HS-5 (cell line): ENCODE data around the gene BCAS1.
A peak's percentile ranks its signal among the peaks of the same experiment; 100 is the strongest.

ENCODE experiments used
- DNase-seq: peaks from one replicate; pipeline ENCODE4 v3.0.0-alpha.2; 2012; ENCODE audit warnings: low read depth

Gene BCAS1

DNA sequence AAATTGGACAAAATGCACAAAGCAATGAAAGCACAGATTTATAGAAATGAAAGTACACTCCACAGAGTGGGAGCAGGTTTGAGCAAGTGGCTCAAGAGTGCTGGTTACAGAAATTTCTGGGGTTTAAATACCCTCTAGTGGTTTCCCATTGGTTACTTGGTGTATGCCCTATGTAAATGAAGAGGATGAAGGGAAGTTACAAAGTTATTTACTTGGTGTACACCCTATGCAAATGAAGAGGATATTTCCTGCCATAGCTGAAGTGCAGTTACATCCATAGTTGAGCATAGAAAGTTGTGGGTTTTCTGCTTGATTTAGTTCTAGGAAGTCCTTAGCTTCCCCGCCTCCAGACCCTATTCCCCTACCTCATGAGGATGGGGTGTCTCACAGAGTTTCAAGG, 22.7 kb downstream of the BCAS1 start:
- DNase-seq, result no peak

DNA sequence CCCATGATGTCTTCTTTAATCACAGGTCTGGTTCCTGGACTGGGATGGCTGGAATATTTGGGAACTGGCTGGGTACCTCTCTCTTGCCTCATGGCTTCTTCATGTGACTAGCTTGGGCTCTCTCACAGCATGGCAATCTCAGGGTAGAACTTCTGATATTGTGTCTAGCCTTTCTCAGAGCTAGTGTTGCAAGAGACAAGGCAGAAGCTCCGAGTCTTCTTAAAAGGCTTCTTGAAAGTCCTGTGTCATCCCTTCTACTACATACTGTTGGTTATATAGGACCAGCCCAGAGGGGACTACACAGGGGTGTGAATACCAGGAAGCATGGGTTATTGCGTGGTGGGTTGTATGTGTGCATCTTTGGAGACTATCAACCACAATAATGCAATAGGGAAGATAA, 23.3 kb downstream of the BCAS1 start:
- DNase-seq, result no peak

DNA sequence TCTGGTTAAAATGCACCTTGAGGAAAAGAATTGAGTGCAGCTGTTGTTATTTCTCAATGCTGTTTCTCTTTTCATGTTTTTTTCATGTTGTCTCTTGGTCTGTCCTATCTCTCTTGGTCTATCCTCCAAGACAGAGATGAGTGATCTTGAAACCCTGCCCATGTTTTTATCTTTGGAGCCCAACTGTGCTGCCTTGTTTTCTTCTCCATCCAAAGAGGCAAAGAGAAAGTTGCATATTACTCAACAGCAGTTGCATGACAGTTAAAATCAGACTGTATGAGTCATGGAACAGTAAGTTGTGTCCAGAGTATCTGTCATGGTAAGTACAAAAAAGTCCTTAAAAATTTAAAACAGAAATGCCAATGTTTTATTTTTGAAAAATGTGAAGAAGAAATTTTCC, 26.2 kb downstream of the BCAS1 start:
- peak; percentile 99 for DNase-seq

DNA sequence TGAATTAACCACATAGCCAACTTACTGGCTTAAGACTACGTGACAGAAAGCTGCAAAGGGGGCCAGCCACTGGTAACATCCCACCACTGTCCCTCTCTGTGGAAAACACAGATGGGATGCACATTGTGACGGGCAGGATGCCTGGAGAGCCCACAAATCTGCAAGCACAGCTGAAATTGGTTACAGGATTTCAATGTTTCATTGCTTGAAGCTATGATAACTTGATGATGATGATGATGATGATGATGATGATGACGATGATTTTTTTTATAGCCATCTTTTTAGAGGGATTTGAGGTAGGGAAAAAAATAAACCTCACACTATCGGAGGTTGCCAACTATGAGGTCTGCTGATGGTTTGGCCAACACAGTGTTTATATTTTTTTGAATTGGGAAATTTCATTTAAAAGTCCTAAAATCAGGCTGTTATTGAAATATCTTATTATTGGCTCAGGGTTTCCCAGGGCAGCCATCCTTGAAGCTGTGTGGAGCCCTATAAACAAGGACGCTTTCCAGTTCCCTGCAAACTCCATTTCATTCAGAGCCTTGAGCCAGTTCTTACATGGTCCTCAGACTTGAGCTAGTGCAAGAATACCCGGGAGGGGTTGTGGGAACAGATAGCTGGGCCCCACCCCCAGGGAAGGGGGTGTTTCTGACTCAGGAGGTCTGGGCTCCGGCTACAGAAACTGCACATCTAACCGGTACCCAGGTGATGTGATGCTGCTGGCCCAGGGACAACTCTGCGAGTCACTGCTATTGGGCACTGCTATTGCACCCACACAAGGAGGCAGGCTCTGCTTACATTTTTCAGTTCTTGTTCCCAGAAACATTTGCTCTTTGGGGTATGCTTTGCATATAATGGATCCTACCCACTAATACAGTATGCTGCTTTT, 27.1 kb downstream of the BCAS1 start:
- DNase-seq, result no peak

DNA sequence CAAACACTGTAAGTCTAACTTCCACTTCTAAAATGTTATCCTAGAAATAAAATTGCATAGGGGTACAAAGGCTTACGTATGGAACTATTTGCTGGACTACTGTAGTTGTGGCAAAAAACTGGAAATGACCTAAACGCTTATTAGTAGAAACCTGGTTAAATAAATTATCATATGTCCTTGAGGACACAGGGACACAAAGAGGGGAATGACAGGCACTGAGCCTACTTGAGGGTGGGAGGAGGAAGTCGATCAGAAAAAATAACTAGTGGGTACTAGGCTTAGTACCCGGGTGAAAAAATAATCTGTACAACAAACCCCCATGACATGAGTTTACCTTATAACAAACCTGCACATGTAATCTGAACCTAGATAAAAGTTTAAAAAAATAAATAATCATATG, 28.4 kb downstream of the BCAS1 start:
- no peak for DNase-seq

DNA sequence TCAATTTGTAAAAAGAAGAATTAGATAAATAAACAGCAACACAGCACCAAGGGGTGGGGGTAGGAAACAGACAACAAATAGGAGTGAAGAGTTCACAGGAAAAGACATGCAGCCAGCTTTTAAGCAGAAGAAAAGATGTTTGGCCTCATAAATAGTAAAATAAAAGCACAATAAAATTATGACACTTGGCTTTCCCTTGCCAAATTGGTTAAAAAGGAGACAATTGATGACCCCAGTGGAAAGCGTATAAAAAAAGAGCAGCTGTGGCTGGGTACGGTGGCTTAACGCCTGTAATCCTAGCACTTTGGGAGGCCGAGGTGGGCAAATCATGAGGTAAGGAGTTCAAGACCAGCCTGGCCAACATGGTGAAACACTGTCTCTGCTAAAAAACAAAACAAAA, 29.1 kb downstream of the BCAS1 start:
- no peak for DNase-seq

DNA sequence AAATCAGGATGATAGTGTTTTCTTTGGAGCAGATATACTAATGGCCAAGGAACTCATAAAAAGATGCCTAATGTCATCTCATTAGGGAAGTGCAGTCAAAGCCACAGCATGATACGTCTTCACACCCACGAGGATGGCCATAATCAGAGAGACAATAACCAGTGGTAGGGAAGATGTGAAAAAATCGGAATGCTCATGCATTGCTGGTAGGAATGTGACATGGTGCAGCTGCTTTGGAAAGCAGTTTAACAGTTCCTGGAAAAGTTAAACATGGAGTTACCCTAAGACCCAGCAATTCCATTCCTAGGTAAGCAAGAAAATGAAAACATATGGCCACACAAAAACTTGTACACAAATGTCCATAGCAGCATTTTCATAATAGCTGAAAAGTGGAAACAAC, 29.9 kb downstream of the BCAS1 start:
- no peak for DNase-seq

DNA sequence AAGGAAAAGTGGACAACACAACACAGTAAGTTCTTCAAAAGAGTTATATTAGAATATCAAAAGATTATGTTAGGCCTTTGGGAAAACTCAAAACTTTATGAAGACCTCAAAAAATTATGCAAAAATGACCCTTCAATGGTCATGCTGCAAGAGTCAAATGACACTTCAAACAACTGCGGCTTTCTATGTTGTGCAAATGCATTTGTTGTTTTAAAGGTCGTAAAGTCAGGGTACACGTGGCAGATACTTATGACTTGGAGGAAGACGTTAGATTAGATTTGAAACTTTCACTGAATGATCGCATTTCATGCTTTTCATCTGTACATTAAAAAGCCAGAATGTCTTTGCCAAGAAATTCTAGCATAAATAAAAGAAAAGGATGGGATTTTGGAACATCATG, 31.4 kb downstream of the BCAS1 start:
- DNase-seq, result no peak

DNA sequence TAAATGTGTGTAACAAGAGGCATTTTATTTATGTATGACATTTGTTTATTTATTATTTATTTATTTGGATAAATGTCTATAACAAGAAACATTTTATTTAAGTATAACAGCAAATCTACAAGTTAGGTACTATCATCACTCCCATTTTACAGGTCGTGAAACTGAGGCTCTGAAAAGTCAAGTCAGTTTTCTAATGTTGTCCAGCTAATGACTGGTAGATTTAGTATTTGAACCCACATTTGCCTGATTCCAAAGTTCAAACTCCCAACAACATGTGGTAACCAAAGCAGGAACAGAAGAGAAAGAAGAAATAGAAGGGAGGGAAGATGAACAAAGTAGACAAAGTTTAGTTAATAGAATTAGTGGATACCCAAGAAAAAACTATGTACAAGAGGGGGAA, 32.9 kb downstream of the BCAS1 start:
- DNase-seq, result no peak

DNA sequence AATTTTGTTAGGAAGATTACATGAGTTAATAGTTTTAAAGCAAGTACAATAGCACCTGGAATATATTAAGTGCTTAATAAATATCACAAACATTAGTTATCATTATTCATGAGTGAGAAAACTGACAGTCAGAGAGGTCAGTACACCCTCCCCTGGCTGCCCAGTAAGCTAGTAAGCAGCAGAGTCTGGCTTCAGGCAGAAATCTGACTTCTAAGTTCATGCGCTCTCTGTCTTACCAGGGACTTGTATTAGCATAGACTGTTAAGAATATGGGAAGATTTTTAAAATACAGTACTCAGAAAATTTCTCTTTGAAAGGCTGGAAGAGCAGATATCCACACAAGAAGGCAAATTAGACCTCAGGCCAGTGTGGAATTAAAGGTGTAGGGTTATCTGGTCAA, 40.8 kb downstream of the BCAS1 start:
- no peak for DNase-seq

DNA sequence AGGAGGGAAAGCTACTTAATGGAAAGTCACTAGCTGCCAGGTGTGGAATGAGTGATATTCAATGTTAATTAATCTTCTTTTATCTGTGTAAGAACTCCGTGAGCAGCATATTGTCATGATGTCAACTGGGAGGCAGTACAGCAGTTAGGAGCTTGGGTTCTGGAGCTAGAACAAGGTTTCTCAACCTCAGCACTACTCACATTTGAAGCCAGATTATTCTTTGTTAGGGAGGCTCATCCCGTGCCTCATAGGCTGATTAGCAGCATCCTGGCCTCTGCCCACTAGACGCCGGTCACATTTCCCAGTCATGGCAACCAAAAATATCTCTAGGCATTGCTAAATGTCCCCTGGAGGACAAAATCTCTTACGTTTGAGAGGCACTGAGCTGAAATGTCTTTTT, 41.2 kb downstream of the BCAS1 start:
- DNase-seq, result no peak

DNA sequence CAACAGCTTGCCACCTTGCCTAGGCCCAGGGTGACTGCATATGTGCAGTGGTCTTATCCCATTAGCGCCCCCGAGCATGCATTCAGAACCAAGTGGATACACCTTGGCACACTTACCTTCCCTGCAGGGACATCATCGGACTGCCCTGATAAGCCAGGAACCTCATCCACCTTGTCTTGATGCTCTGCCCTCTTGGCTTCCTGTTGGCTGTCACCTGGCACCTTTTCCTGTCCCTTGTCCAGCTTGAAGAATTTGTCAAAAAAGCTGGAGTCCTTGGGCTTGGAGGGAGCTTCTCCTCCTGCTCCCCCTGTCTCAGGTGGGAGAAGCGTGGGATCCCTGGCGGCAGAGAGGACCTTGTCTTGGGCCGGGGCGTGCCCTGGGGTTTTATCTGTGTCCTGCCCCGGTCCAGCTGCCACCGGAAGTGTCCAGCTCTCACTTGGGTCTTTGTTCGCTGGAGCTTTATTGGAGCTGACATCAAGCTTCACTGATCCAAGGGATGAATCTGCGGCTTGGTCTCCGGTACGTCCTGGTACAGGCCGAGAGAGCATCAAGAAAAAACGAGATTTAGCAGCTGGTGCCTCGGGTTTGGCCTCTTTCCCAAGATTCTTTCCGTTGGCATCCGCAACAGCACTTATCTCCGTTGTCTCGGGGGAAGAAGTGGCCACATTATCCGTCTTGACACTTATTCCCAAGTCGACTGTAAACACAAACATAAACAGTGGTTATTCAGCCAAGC, 42.0 kb downstream of the BCAS1 start:
- no peak for DNase-seq

DNA sequence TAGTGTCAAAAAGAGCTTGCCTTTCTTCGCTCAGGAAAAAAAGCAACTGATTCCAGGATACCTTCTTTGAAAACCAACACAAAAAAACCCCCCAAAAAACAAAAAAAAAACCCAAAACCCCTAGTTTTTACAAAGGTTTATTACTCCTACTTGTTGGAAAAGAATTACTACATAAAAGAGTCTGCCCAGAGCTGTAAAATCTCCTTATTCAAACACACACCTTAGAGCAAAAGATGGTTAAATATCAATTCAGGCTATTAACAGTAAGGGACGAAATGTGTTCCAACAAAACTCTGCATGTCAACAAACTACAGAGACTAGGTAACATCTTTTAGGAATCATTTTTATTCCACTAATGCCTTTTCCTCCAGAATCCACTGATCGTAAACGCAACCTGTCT, 42.7 kb downstream of the BCAS1 start:
- no peak for DNase-seq

DNA sequence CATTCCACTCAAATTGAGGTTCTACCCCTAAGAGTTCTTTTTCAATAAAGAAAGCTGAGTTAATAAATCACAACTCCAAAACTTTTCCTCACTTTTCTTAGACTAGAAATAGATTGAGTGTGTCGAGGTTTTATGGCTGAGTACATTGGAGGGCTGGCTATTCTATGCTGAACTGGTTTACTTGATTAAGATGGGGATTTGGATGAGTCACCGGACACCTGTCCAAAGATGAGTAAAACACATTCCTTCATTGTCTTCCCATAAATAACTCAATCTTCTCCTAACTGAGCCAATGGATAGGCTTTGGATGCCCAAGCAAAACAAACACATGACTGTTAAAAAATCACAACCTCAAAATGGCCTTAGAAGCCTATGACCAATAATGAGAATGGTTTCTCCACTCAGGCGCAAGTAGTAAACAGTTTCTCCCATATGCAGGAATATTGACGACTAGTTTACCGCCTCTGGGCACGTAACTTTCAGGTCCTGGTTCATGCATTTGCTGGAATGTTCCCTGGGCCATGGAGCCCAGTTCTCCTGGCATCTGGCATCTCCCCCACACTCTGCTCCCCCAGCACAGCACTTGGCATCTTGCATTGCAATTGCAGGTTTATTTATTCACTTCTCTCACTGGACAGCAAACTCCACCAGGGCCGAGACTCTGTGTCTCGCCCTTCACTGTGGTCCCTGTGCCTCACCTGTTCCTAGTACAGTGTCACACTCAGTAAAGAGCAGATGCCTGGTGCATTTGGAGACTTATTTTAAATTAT, 43.9 kb downstream of the BCAS1 start:
- no peak for DNase-seq

DNA sequence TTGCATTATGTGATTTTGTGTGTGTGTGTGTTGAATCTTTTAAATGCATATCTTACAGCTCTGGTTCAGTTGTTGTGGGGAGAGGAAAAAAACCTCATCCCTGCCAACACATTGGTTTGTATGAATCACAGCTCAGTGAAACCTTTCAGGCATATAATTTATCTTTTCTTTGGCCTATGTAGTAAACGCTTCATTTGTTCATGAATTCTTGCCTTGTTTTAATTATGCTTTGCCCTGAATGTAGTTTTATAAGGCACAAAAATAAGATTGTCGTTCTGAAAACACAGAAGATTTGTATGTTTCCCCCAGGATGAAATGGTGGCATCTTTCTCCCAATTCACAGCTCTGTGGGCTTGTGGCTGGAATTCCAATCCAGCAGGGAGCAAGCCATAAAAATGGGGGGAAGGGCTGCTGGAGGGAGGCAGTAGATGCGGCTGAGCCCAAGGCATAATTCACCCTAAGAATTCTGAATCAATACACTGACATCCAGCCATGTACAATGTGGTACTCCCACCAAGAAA, 45.1 kb downstream of the BCAS1 start:
- DNase-seq, result no peak

DNA sequence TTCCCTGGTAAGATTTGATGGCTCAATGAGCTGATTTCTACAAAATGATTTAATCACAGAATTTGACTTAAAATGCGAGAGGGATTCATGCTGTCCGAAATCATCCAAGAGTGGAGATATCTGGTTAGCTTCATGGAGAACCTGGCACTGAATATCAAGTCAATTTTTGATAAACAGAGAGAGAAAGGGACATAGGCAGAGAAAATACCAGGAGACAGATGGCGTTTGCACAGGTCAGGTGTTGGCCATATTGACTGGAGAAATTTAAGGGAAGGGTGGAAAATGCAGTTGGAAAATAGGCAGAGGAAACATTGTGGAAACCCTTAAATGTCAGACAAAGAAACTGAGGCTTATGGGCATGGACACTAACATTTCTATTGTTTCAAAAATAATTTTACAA, 47.0 kb downstream of the BCAS1 start:
- no peak for DNase-seq

DNA sequence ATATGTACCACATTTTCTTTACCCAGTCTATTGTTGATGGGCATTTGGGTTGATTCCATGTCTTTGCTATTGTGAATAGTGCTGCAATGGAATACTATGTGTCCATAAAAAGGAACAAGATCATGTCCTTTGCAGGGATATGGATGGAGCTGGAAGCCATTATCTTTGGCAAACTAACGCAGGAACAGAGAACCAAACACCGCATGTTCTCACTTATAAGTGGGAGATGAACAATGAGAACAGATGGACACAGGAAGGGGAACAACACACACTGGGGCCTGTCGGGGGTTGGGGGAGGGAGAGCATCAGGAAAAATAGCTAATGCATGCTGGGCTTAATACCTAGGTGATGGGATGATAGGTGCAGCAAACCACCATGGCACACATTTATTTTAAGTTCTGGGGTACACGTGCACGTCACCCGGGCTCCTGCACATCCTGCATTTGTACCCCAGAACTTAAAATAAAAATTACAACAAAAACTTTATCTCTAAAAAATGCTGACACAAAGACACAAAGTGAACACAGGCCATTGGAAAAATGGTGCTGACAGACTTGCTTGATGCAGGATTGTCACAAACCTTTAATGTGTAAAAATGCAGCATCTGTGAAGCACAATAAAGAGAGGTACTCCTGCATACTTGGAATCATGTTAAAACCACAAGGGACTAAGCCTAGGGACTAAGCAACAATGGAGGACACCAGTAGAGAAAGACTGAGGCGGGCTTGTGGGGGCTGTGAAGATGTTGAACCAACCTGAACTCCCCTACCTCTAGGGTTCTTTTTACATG, 48.8 kb downstream of the BCAS1 start:
- no peak for DNase-seq

DNA sequence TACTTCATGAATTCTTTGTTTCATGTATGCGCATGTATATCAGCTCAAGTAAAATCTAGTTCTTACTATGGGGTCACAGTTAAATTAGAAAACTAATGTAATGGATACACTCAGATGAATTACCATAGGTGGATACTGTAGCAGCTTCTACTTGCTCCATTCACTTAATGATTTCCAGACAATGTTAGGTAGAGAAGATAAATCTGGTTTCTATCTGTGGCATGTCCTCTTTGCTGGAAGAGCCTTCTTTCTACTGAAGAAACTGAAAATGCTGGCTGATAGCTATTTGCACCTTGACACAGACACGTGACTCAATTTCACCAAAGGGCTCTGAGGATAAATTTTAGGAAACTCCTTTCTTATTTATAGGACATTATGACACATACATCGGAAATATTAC, 49.5 kb downstream of the BCAS1 start:
- DNase-seq, result no peak

DNA sequence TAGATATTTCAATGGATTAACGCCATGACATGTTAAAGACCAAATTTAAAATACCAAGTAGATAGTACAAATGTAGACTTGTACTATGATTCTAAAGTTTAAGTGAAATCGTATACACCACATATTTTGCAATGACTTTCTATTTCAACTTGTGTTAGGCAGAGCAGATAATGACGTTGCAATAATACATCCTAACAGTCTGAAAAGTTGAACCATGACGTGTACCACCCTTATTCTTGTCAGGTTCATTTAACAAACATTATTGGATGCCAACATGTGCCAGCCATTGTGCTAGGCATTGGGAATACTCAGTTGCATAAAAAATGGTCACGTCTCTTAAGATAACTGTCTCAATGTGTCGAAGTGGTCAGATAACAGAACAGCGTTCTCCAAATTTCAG, 50.0 kb downstream of the BCAS1 start:
- no peak for DNase-seq

DNA sequence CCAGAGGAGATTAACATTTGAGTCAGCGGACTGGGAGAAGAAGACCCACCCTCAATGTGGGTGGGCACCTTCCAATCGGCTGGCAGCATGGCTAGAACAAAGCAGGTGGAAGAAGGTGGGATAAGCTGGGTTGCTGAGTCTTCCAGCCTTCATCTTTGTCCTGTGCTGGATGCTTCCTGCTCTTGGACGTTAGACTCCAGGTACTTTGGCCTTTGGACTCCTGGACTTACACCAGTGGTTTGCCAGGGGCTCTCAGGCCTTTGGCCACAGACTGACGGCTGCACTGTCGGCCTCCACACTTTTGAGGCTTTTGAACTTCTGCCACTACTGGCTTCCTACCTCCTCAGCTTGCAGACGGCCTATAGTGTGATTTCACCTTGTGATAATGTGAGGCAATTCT, 50.8 kb downstream of the BCAS1 start:
- DNase-seq, result no peak

DNA sequence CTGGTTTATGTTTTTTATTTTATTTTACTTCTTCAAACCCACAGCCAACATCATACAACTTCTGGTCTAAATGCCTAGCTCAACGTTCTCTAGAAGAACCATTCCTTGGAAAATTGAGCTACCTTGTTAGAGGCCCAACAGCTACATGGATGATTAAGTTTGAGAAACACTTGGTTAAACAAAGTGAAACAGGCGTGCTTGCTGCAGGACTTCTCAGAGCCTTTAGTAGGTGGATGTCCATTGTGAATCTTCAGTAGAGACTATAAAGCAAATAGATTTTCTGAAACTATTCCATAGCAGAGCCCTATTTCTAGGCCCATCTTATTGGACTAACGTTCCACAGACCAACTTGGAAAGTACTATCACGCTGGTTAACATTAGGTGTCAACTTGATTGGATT, 51.3 kb downstream of the BCAS1 start:
- DNase-seq, result no peak

DNA sequence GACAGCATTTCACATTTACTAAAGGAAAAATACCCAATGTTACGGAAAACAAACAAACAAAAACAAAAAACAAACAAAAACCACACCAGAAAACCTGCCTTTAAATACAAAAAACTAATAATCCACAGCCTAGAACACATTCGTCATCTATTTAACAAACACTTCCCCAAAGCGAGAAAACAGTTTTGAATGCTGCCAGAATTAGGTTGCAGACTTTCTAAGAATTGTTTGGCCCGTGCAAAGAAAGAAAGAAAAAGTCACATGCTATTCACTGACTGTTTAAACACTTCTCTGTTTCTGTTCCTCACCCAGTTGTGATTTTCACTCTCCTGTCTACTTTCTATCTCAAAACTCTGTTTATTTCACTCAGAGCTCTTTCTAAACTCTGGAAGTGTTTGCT, 52.5 kb downstream of the BCAS1 start:
- no peak for DNase-seq
